ENCODE data around the gene ITGAX. TPM values are rescaled to one million over a fixed set of nuclear protein-coding genes. Genes with fewer than 3 reads are reported as not detected.
"Not testable (repeated sequence)": the region's sequence is repeated elsewhere in the genome, so short reads cannot be mapped to it uniquely, and the experiment has no call there.

Gene ITGAX
- total RNA-seq: 41.7 and 42.7 TPM in 2 replicates

DNA sequence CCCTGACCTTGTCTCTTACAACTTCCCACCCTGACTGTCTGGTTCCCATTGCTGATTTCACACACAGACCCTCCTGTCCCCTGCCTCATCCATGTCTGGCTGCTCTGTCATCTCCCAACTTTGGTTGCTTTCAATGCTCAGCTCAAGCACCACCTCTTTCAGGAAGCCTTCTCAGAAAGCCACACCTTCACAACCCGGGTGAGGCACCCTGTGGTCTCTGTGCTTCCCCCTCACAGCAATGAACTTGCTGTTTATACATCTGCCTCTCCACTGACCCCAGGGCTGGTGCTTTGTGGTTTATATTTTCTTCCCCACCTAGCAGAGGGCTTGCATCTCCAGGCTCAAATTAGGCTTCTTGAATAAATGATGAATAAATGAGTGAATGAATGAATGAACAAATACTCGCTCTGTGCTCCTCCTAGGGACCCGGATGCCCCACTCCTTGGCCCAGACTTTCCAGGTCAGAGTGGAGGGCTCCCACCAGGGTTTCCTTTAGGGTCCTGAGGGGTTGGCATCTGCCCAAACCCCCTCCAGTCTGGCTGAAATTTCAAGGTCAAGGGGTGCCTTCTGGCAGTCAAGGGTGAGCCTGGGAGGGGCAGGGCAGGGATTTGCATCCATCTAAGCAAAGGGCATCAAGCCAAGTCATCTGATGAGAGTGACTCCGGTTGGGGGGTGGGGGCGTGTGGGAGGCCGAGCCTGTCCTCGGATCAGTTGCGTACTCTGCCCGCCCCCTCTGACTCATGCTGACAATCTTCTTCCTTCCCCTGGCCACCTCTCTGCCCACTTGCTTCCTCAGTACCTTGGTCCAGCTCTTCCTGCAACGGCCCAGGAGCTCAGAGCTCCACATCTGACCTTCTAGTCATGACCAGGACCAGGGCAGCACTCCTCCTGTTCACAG, at the start of gene ITGAX:
ITGAX (plus strand) TSS at position 783 of the 898 bp plus-strand sequence; CDS start at position 862, 79 bp downstream.
- intact Hi-C loops (cut with micrococcal nuclease): loop anchor here (2.0 to 5.0 kb wide), 3 partner anchors 66 to 172 kb away; partner anchors contain the start of genes FUS and PYCARD

DNA sequence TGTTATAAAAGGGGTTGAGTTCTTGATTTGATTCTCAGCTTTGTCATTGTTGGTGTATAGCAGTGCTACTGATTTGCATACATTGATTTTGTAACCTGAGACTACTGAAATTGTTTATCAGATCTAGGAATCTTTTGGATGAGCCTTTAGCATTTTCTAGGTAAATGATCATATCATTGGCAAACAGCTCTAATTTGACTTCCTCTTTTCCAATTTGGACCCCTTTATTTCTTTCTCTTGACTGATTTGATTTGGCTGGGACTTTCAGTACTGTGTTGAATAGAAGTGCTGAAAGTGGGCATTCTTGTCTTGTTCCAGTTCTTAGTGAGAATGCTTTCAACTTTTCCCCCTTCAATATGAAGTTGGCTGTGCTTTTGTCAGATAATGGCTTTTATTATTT, 49.8 kb upstream of the ITGAX start:
- intact Hi-C loops (cut with micrococcal nuclease): no loop called here

- intact Hi-C loops (cut with micrococcal nuclease): not testable (repeated sequence)
These were observed 46.6 kb upstream of the ITGAX start for GRCh38 chr16:31308381-31308780.

GRCh38 chr16:31322500-31322899, 32.5 kb upstream of the ITGAX start:
- intact Hi-C loops (cut with micrococcal nuclease): no loop called here

DNA sequence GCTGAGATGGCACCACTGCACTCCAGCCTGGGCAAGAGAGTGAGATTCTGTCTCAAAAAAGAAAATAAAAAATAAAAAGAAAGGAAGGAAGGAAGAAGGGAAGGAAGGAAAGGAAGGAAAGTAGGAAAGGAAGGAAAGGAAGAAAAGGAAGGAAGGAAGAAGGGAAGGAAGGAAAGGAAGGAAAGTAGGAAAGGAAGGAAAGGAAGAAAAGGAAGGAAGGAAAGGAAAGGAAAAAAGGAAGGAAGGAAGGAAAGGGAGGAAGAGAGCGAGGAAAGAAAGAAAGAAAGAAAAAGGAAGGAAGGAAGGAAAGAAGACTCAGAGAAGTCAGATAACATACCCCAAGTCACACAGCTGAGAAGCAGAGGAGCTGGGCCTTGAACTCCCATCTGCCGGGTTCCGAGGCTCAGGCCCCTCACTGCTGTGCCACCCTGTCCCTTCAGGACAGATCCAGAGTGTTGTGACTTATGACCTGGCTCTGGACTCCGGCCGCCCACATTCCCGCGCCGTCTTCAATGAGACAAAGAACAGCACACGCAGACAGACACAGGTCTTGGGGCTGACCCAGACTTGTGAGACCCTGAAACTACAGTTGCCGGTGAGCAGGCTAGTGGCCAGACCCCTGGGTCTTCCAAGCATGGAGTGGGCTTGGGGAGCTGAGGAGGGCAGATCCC, 30.9 kb upstream of the ITGAX start:
- intact Hi-C loops (cut with micrococcal nuclease): no loop called here

DNA sequence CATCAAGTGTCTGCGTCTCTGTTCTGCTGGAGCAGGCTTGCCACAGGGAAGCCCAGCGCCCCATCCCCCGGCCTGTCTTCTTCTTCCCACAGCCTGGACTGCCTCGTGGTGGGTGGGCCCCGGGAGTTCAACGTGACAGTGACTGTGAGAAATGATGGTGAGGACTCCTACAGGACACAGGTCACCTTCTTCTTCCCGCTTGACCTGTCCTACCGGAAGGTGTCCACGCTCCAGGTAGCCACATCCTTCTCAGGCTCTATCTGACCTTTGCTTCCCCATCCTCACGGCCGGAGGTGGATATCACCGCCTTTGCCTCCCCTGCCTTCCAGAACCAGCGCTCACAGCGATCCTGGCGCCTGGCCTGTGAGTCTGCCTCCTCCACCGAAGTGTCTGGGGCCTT, 29.8 kb upstream of the ITGAX start:
- intact Hi-C loops (cut with micrococcal nuclease): no loop called here

- intact Hi-C loops (cut with micrococcal nuclease): no loop called here
These were observed 27.2 kb upstream of the ITGAX start for GRCh38 chr16:31327646-31328225.

GRCh38 chr16:31328322-31329052, 26.5 kb upstream of the ITGAX start:
- intact Hi-C loops (cut with micrococcal nuclease): no loop called here

DNA sequence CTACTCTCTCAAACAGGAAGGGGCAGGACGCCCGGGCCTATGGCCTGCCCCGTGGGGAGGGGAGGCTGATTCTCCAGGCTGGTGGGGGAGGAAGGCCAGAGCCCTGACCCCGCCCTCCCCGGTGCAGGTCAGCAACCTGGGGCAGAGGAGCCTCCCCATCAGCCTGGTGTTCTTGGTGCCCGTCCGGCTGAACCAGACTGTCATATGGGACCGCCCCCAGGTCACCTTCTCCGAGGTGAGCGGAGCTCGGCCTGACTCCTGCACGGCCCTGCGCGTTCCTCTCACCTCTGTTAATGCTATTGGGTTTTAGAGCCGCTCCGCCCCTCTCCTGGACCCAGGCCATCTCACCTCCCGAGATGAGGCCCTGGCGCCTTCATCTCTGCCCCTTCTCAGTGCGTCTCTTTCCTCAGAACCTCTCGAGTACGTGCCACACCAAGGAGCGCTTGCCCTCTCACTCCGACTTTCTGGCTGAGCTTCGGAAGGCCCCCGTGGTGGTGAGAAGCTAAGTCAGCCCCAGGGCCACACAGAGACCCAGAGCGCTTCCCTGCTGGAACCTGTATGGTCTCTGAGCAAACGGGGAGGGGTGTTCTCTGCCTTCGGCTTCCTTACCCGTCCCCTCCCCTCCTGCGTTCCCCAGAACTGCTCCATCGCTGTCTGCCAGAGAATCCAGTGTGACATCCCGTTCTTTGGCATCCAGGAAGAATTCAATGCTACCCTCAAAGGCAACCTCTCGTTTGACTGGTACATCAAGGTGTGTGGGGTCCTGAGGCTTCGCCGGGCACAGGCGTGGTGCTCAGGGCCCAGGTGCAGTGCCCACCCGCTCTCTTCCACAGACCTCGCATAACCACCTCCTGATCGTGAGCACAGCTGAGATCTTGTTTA, 25.1 kb upstream of the ITGAX start:
- intact Hi-C loops (cut with micrococcal nuclease): loop anchor here (5.0 kb wide), 1 partner anchor 68 kb away; no protein-coding TSS in a partner anchor

- intact Hi-C loops (cut with micrococcal nuclease): loop anchor here (5.0 kb wide), 1 partner anchor 68 kb away; no protein-coding TSS in a partner anchor
These were observed 24.5 kb upstream of the ITGAX start for GRCh38 chr16:31330553-31330890.

DNA sequence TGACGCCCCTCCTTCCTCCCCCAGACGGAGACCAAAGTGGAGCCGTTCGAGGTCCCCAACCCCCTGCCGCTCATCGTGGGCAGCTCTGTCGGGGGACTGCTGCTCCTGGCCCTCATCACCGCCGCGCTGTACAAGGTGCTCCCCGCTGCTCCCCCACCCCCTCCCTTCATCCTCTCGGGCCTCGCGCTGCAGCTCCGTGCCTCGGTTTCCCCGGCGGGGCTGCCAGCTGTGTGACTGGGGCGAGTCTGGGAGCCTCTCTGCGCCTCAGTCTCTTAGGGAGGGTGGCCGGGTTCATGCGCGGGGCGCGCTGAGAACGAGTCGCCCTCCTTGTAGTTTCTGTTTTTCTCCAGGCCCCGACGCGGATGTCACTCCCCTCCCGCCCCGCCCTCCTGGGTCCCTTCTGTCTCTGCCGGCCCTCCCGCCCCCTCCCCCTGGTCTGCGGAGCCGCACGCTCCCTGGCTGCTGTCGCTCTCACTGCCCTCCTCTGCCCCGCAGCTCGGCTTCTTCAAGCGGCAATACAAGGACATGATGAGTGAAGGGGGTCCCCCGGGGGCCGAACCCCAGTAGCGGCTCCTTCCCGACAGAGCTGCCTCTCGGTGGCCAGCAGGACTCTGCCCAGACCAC, 23.7 kb upstream of the ITGAX start:
- intact Hi-C loops (cut with micrococcal nuclease): loop anchor here (5.0 kb wide), 1 partner anchor 69 kb away; no protein-coding TSS in a partner anchor

- intact Hi-C loops (cut with micrococcal nuclease): loop anchor here (5.0 kb wide), 1 partner anchor 70 kb away; no protein-coding TSS in a partner anchor
These were observed 23.1 kb upstream of the ITGAX start for GRCh38 chr16:31331807-31332301.

GRCh38 chr16:31332544-31332943, 22.4 kb upstream of the ITGAX start:
- intact Hi-C loops (cut with micrococcal nuclease): loop anchor here (5.0 kb wide), 1 partner anchor 70 kb away; no protein-coding TSS in a partner anchor

- intact Hi-C loops (cut with micrococcal nuclease): loop anchor here (1.0 to 5.0 kb wide), 2 partner anchors 72 to 133 kb away; no protein-coding TSS in a partner anchor
These were observed 21.0 kb upstream of the ITGAX start for GRCh38 chr16:31333686-31334649.

DNA sequence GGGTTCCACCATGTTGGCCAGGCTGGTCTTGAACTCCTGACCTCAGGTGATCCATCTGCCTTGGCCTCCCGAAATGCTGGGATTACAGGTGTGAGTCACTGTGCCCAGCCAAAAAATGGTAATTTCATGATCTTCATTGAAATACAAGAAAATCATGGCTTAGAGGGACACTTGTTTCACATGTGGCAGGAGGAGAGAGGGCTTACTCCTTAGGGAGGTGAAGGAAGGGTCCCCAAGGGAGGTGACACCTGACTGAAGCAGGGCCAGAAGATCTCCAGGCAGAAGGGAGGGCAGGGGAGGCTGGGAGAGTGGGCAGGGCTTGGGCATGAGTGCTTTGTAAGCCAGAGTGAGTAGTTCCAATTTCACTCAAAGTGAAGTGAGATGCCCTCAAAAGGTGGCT, 20.0 kb upstream of the ITGAX start:
- intact Hi-C loops (cut with micrococcal nuclease): loop anchor here (5.0 kb wide), 1 partner anchor 73 kb away; no protein-coding TSS in a partner anchor

- intact Hi-C loops (cut with micrococcal nuclease): no loop called here
These were observed 19.5 kb upstream of the ITGAX start for GRCh38 chr16:31335431-31335830.

DNA sequence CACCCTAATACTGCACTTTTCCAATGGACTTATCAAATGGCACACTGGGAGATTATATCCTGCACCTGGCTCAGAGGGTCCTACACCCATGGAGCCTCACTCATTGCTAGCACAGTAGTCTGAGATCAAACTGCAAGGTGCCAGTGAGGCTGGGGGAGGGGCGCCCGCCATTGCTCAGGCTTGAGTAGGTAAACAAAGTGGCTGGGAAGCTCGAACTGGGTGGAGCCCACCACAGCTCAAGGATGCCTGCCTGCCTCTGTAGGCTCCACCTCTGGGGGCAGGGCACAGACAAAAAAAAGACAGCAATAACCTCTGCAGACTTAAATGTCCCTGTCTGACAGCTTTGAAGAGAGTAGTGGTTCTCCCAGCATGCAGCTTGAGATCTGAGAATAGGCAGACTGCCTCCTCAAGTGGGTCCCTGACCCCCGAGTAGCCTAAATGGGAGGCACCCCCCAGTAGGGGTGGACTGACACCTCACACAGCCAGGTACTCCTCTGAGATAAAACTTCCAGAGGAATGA, 16.8 kb upstream of the ITGAX start:
- intact Hi-C loops (cut with micrococcal nuclease): not testable (repeated sequence)

- intact Hi-C loops (cut with micrococcal nuclease): no loop called here
These were observed 10.3 kb upstream of the ITGAX start for GRCh38 chr16:31344712-31345111.

Data from T-helper 2 cell treated with Interferon-gamma antibody and Interleukin-4, amounts not matched to agents 100 ng/mL and 5 ng/mL, for 36 hours (primary cell).